ENCODE data around the gene NSMCE1.

DNA sequence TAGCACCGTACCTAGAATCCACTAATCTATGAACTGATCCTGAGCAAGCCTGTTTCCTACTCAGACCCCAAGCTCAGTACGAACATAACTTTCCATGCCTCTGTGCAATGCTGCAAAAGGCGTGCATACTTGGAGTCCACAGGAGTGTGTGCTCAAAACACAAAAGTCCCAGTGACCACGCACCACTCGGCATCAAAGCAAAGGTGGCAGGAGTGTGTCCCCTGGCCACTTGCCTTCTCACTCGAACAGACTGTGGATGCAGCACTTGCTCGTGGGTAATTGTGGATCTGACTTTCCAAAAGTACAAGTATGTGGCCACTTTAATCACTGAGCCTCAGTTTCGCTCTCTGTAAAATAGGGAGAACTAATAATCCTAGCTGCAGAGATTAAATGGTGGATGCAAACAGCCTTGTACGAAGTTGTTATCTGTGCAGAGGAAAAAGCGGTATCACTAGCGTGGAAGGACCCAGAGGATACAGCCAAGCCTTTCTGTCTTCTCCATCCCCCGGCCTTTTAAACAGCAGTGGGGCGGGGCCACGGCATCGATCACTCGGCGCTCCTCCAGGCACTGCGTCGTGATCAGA, 65.6 kb downstream of the NSMCE1 start:
- TF ChIP-seq, protein P1, sequence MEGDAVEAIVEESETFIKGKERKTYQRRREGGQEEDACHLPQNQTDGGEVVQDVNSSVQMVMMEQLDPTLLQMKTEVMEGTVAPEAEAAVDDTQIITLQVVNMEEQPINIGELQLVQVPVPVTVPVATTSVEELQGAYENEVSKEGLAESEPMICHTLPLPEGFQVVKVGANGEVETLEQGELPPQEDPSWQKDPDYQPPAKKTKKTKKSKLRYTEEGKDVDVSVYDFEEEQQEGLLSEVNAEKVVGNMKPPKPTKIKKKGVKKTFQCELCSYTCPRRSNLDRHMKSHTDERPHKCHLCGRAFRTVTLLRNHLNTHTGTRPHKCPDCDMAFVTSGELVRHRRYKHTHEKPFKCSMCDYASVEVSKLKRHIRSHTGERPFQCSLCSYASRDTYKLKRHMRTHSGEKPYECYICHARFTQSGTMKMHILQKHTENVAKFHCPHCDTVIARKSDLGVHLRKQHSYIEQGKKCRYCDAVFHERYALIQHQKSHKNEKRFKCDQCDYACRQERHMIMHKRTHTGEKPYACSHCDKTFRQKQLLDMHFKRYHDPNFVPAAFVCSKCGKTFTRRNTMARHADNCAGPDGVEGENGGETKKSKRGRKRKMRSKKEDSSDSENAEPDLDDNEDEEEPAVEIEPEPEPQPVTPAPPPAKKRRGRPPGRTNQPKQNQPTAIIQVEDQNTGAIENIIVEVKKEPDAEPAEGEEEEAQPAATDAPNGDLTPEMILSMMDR (IDR thresholded peaks at IDR 0.05) = no peak
- no peak for TF ChIP-seq POLR2A (IDR thresholded peaks at IDR 0.05)
